AG09319 (cell line): Measurements from ENCODE around the gene SPINT2.
A peak's percentile ranks its signal among the peaks of the same experiment; 100 is the strongest.

ENCODE experiments used
- DNase-seq: peaks from one replicate; pipeline ENCODE4 v3.0.0-alpha.2; 2010; ENCODE audit warnings: low read depth; ENCODE audit errors: extremely low read depth
- CTCF ChIP-seq: IDR thresholded peaks from 2 replicates; pipeline ENCODE4 v1.5.1; 2011; ENCODE audit warnings: low read depth, mild to moderate bottlenecking, inconsistent platforms, low read length, moderate library complexity

SPINT2 gene

GRCh38 chr19:38309615-38310278, 45.4 kb downstream of the SPINT2 start:
- DNase-seq, result no peak

GRCh38 chr19:38310279-38310670, 45.9 kb downstream of the SPINT2 start:
- DNase-seq, result no peak
- no peak for TF ChIP-seq CTCF

More at GRCh38 chr19:38309615-38310278, 45.4 kb downstream of the SPINT2 start:
- TF ChIP-seq CTCF, result no peak

GRCh38 chr19:38310986-38311385, 46.6 kb downstream of the SPINT2 start:
- TF ChIP-seq CTCF, result no peak
- no peak for DNase-seq

GRCh38 chr19:38315657-38316476, 51.5 kb downstream of the SPINT2 start, which contains the start of gene YIF1B:
Gene YIF1B, minus strand, starts transcription at chr19:38315947. Its CDS starts 30 bp downstream, at chr19:38315917.
- peak; percentile 93 for DNase-seq
- TF ChIP-seq CTCF, result no peak

- no peak for TF ChIP-seq CTCF
- DNase-seq, result no peak
Observed at GRCh38 chr19:38316477-38317067, 52.2 kb downstream of the SPINT2 start.

- DNase-seq, result no peak
Observed at GRCh38 chr19:38317104-38317612, 52.8 kb downstream of the SPINT2 start.

More at GRCh38 chr19:38317104-38317612, 52.8 kb downstream of the SPINT2 start:
- TF ChIP-seq CTCF, result no peak
